Right lobe of liver (tissue), 4 donors: ENCODE results near the gene SHISA6.

Experiments
- CTCF ChIP-seq, 4 donors: fragments of 200-600 bp in 3 of 4; fragments of 450-650 bp in 1 of 4; IDR thresholded peaks; one replicate each; pipeline versions ENCODE4 v1.5.1 to v1.8.0; 2016 to 2022; ENCODE audit warnings: antibody characterized with exemption in 4 of 4, mild to moderate bottlenecking in 2 of 4
- POLR2A ChIP-seq: fragments of 450-650 bp; IDR thresholded peaks from one replicate; pipeline ENCODE4 v1.6.1; 2017; ENCODE audit warnings: antibody characterized with exemption, mild to moderate bottlenecking
- donor health status: DM: no; HTN: no; CAD: no.
- donor health status: DM: no; HTN: no; CAD: no.
- donor health status: DM: no; HTN: yes; CAD: no.

DNA sequence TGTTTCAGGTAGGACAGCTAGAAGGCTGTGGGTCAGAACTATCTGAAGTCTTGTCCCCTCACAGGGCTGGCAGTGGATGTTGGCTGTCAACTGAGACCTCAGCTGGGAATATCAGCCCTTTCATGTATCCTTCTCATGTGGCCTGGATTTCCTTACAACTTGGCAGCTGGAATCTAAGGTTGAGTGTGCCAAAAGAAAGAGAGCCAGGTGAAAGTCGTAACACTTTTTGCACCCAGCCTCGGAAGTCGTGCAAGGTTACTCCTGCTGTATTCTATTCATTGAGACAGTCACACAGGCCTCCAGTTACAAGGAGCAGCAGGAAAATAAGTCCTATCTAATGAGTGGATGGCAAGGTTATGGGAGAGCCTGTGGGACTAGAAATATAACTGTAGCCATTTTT is 304.7 kb downstream of the SHISA6 start:
- TF ChIP-seq CTCF (IDR thresholded peaks at IDR 0.05) (no peak), POLR2A (no peak)
